GM23338 (cell line): ENCODE data around the gene ATF7.

ENCODE experiments used
- CTCF ChIP-seq, 2 experiments: fragments of 200-600 bp in 1 of 2; sonication (generic) in 1 of 2; conservative IDR thresholded peaks; 2 replicates each; pipeline versions ENCODE4 v1.5.1 to v1.6.1; 2016 to 2017; ENCODE audit warnings: antibody characterized with exemption in 2 of 2, low read depth in 2 of 2, mild to moderate bottlenecking in 2 of 2, moderate library complexity in 1 of 2
- EZH2 ChIP-seq: fragments of 200-600 bp; sonication (generic); IDR thresholded peaks from one replicate; pipeline ENCODE4 v1.8.0; 2017; ENCODE audit warnings: antibody characterized with exemption, mild to moderate bottlenecking, low read depth; ENCODE audit not compliant: unreplicated experiment
- JUNB ChIP-seq: IDR thresholded peaks from one replicate; pipeline ENCODE4 v1.6.1; 2016; ENCODE audit warnings: antibody characterized with exemption; ENCODE audit not compliant: unreplicated experiment
- POLR2AphosphoS5 ChIP-seq: IDR thresholded peaks from 2 replicates; pipeline ENCODE4 v1.6.1; 2016; ENCODE audit warnings: antibody characterized with exemption, low read depth
- REST ChIP-seq: IDR thresholded peaks from one replicate; pipeline ENCODE4 v1.6.1; 2018; ENCODE audit warnings: antibody characterized with exemption; ENCODE audit not compliant: unreplicated experiment
- ZNF114 ChIP-seq: fragments of 250-450 bp; sonication (Bioruptor Pico); IDR thresholded peaks from 2 replicates; pipeline ENCODE4 v1.5.0; 2020; ENCODE audit warnings: mild to moderate bottlenecking, moderate library complexity

DNA sequence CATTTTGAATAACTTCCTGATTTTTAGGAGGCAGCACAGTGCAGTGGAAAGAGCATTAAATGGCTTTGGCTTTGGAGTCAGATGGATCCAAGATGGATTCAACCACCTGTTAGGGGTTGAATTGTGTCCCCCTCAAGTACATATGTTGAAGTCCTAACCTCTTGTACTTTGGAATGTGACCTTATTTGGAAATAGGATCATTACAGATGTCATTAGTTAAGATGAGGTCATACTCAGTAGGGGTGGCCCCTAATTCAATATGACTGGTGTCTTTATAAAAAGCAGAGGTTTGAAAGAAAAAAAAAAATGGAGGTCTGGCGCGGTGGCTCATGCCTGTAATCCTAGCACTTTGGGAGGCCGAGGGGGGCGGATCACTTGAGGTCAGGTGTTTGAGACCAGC is 30.9 kb upstream of the ATF7 start:
- TF ChIP-seq CTCF (conservative IDR thresholded peaks at IDR 0.05; ENCODE audit: low read depth in 2 of 2): no peak
- TF ChIP-seq JUNB: no peak
- TF ChIP-seq REST: no peak
- TF ChIP-seq EZH2: no peak
- TF ChIP-seq ZNF114: no peak
- TF ChIP-seq POLR2AphosphoS5: no peak
